ENCODE measurements around the gene RNF208. TPM values are rescaled to one million over a fixed set of nuclear protein-coding genes. Genes with fewer than 3 reads are reported as not detected.
A peak's percentile ranks its signal among the peaks of the same experiment; 100 is the strongest.

RNF208 gene
- total RNA-seq, 4 donors from 2014 or later, result 3.7 to 10.2 (median 5.5) TPM

- no peak for TF ChIP-seq CTCF (IDR thresholded peaks at IDR 0.05)
- no peak for TF ChIP-seq POLR2A (IDR thresholded peaks at IDR 0.05)
- H3K4me3 ChIP-seq (ENCODE audit: low read depth, poor library complexity, severe bottlenecking), result peak within 1 kb of the TSS; percentile 83
- DNase-seq (ENCODE audit: low spot score in 2 of 2), result peak; percentile 84 to 97
- intact Hi-C loops (cut with DNase I; ENCODE audit: low total_unique reads), result no loop called here
- WGBS, 2 donors, result 3 to 6% methylated on average over 24 to 40 of the region's 105 CpGs
Observed at GRCh38 chr9:137254624-137255447, 32.8 kb upstream of the RNF208 start, which contains the start of gene NELFB. TSS of gene NELFB (plus strand) at chr9:137255327.

GRCh38 chr9:137253717-137254623, 31.9 kb upstream of the RNF208 start:
- peak overlapping the region; percentile 83 for H3K4me3 ChIP-seq (ENCODE audit: low read depth, poor library complexity, severe bottlenecking)
- TF ChIP-seq CTCF (IDR thresholded peaks at IDR 0.05) (no peak), POLR2A (IDR thresholded peaks at IDR 0.05) (no peak)
- WGBS, 2 donors, result 61 to 62% methylated on average over 16 to 17 of the region's 21 CpGs
- intact Hi-C loops (cut with DNase I; ENCODE audit: low total_unique reads), result no loop called here
- no peak for DNase-seq (ENCODE audit: low spot score in 2 of 2)

- 79 to 91% methylated on average over 31 to 32 of the region's 35 CpGs for WGBS, 2 donors
- H3K4me3 ChIP-seq (ENCODE audit: low read depth, poor library complexity, severe bottlenecking), result no peak overlapping the region
- intact Hi-C loops (cut with DNase I; ENCODE audit: low total_unique reads), result no loop called here
- no peak for TF ChIP-seq POLR2A (IDR thresholded peaks at IDR 0.05)
- no peak for TF ChIP-seq CTCF (IDR thresholded peaks at IDR 0.05)
- no peak for DNase-seq (ENCODE audit: low spot score in 2 of 2)
Observed at GRCh38 chr9:137252555-137253506, 30.8 kb upstream of the RNF208 start.

GRCh38 chr9:137251490-137252268, 29.6 kb upstream of the RNF208 start:
- intact Hi-C loops (cut with DNase I; ENCODE audit: low total_unique reads), result no loop called here
- no peak overlapping the region for H3K4me3 ChIP-seq (ENCODE audit: low read depth, poor library complexity, severe bottlenecking)
- no peak for DNase-seq (ENCODE audit: low spot score in 2 of 2)
- no peak for TF ChIP-seq CTCF (IDR thresholded peaks at IDR 0.05)
- TF ChIP-seq POLR2A (IDR thresholded peaks at IDR 0.05), result no peak
- 83 to 86% methylated on average over 15 to 20 of the region's 22 CpGs for WGBS, 2 donors

- TF ChIP-seq CTCF (IDR thresholded peaks at IDR 0.05) (no peak), POLR2A (IDR thresholded peaks at IDR 0.05) (no peak)
- DNase-seq (ENCODE audit: low spot score in 2 of 2), result no peak
- intact Hi-C loops (cut with DNase I; ENCODE audit: low total_unique reads), result no loop called here
- no peak within 1 kb of the TSS for H3K4me3 ChIP-seq (ENCODE audit: low read depth, poor library complexity, severe bottlenecking)
- 72 to 82% methylated on average over 4 of the region's 4 CpGs for WGBS, 2 donors
Observed at GRCh38 chr9:137251194-137251461, 29.1 kb upstream of the RNF208 start, which contains the start of gene STPG3. TSS of gene STPG3 (plus strand) at chr9:137251286. CDS start at chr9:137251287, 1 bp downstream.
